Ishikawa (cell line): ENCODE measurements around the gene GIPC1.

Experiments
- CEBPB ChIP-seq: IDR thresholded peaks from 2 replicates; pipeline ENCODE4 v1.6.1; 2012
- CREB1 ChIP-seq: IDR thresholded peaks from 2 replicates; pipeline ENCODE4 v1.6.1; 2012; ENCODE audit warnings: low read depth
- EGR1 ChIP-seq: IDR thresholded peaks from 2 replicates; pipeline ENCODE4 v1.6.1; 2012
- EP300 ChIP-seq: IDR thresholded peaks from 2 replicates; pipeline ENCODE4 v1.6.1; 2012; ENCODE audit warnings: borderline replicate concordance
- FOXM1 ChIP-seq: IDR thresholded peaks from 2 replicates; pipeline ENCODE4 v1.6.1; 2012; ENCODE audit warnings: low read depth, borderline replicate concordance
- MAX ChIP-seq: IDR thresholded peaks from 2 replicates; pipeline ENCODE4 v1.6.1; 2012
- NFIC ChIP-seq: IDR thresholded peaks from 2 replicates; pipeline ENCODE4 v1.6.1; 2012
- RAD21 ChIP-seq: IDR thresholded peaks from 2 replicates; pipeline ENCODE4 v1.6.1; 2012; ENCODE audit warnings: low read depth
- REST ChIP-seq: IDR thresholded peaks from 2 replicates; pipeline ENCODE4 v1.6.1; 2012; ENCODE audit warnings: low read depth, mild to moderate bottlenecking
- TAF1 ChIP-seq: IDR thresholded peaks from 2 replicates; pipeline ENCODE4 v1.6.1; 2012; ENCODE audit warnings: low read depth, mild to moderate bottlenecking
- TCF12 ChIP-seq: IDR thresholded peaks from 2 replicates; pipeline ENCODE4 v1.6.1; 2012; ENCODE audit warnings: low read depth
- TEAD4 ChIP-seq: IDR thresholded peaks from 2 replicates; pipeline ENCODE4 v1.6.1; 2012
- USF1 ChIP-seq: IDR thresholded peaks from 2 replicates; pipeline ENCODE4 v1.6.1; 2012
- YY1 ChIP-seq: IDR thresholded peaks from 2 replicates; pipeline ENCODE4 v1.6.1; 2012; ENCODE audit warnings: low read depth
- ZBTB7A ChIP-seq: IDR thresholded peaks from 2 replicates; pipeline ENCODE4 v1.6.1; 2012; ENCODE audit warnings: low read depth

GIPC1 gene

GRCh38 chr19:14473073-14473977, 22.6 kb downstream of the GIPC1 start:
- TF ChIP-seq REST, result no peak
- TF ChIP-seq RAD21, result no peak
- TF ChIP-seq EP300, result no peak
- no peak for TF ChIP-seq CREB1
- TF ChIP-seq CEBPB, result no peak

- 0 out of 2 replicates have a peak, but pooled peaks have one; percentile 20 for TF ChIP-seq ZBTB7A
- peak; percentile 17; the same call in 1 of the 2 replicates for TF ChIP-seq RAD21
- TF ChIP-seq MAX, result no peak
Measured at GRCh38 chr19:14472202-14472938, 23.6 kb downstream of the GIPC1 start.

- TF ChIP-seq EP300 (no peak), YY1 (no peak), CREB1 (no peak), EGR1 (no peak), TEAD4 (no peak), RAD21 (no peak), FOXM1 (no peak), CEBPB (no peak), REST (no peak), TCF12 (no peak), NFIC (no peak), USF1 (no peak), TAF1 (no peak)
Measured at GRCh38 chr19:14471436-14472187, 24.3 kb downstream of the GIPC1 start.

- TF ChIP-seq EP300 (no peak), ZBTB7A (no peak), RAD21 (no peak), TCF12 (no peak), TAF1 (no peak), TEAD4 (no peak), YY1 (no peak), REST (no peak), FOXM1 (no peak), USF1 (no peak), MAX (no peak), NFIC (no peak), EGR1 (no peak), CREB1 (no peak), CEBPB (no peak)
Measured at GRCh38 chr19:14470031-14470876, 25.7 kb downstream of the GIPC1 start.
